HG02798 (cell line): ENCODE measurements around the gene TMEFF1.

Source experiments
- ATAC-seq: cut with Tn5 transposase; IDR thresholded peaks from one replicate; pipeline ENCODE4 v1.9.1; 2021; ENCODE audit warnings: mild to moderate bottlenecking; ENCODE audit not compliant: unreplicated experiment, poor library complexity

Gene TMEFF1

GRCh38 chr9:100597236-100597635, 124.3 kb downstream of the TMEFF1 start:
- no peak for ATAC-seq

- ATAC-seq: peak; percentile 82
These were observed 125.7 kb downstream of the TMEFF1 start for GRCh38 chr9:100598641-100599145.

GRCh38 chr9:100600521-100601079, 127.7 kb downstream of the TMEFF1 start:
- no peak for ATAC-seq

GRCh38 chr9:100601216-100601615, 128.3 kb downstream of the TMEFF1 start:
- peak; percentile 63 for ATAC-seq

- no peak for ATAC-seq
These were observed 129.4 kb downstream of the TMEFF1 start for GRCh38 chr9:100602342-100602801.

GRCh38 chr9:100605405-100605804, 132.5 kb downstream of the TMEFF1 start:
- ATAC-seq: no peak

- ATAC-seq: no peak
These were observed 146.2 kb downstream of the TMEFF1 start for GRCh38 chr9:100619194-100619593.

- ATAC-seq: no peak
These were observed 146.7 kb downstream of the TMEFF1 start for GRCh38 chr9:100619665-100620064.

- no peak for ATAC-seq
These were observed 151.0 kb downstream of the TMEFF1 start for GRCh38 chr9:100623969-100624368.

GRCh38 chr9:100626949-100627348, 154.0 kb downstream of the TMEFF1 start:
- no peak for ATAC-seq
